GM18519 (cell line): ENCODE measurements around the gene PSAPL1.

Source experiments
- ATAC-seq: cut with Tn5 transposase; IDR thresholded peaks from one replicate; pipeline ENCODE4 v1.9.1; 2021; ENCODE audit warnings: mild to moderate bottlenecking, moderate library complexity; ENCODE audit not compliant: unreplicated experiment, low FRiP score

Gene PSAPL1

GRCh38 chr4:7432531-7433375, 2.0 kb downstream of the PSAPL1 start:
- ATAC-seq = no peak

- no peak for ATAC-seq
Measured at GRCh38 chr4:7431696-7432530, 2.8 kb downstream of the PSAPL1 start.

- ATAC-seq = no peak
Measured at GRCh38 chr4:7430965-7431695, 3.6 kb downstream of the PSAPL1 start.

- ATAC-seq = no peak
Measured at GRCh38 chr4:7430368-7430964, 4.3 kb downstream of the PSAPL1 start.

- no peak for ATAC-seq
Measured at GRCh38 chr4:7429601-7430078, 5.1 kb downstream of the PSAPL1 start.

GRCh38 chr4:7429069-7429416, 5.7 kb downstream of the PSAPL1 start:
- no peak for ATAC-seq

- ATAC-seq = no peak
Measured at GRCh38 chr4:7428261-7429068, 6.3 kb downstream of the PSAPL1 start.

- ATAC-seq = no peak
Measured at GRCh38 chr4:7427831-7428260, 6.9 kb downstream of the PSAPL1 start.

GRCh38 chr4:7427361-7427760, 7.4 kb downstream of the PSAPL1 start:
- no peak for ATAC-seq

GRCh38 chr4:7426525-7427171, 8.1 kb downstream of the PSAPL1 start:
- ATAC-seq = no peak

- ATAC-seq = no peak
Measured at GRCh38 chr4:7425591-7426468, 8.9 kb downstream of the PSAPL1 start.

GRCh38 chr4:7425124-7425523, 9.6 kb downstream of the PSAPL1 start:
- ATAC-seq = no peak

- ATAC-seq = no peak
Measured at GRCh38 chr4:7424553-7425111, 10.1 kb downstream of the PSAPL1 start.

- no peak for ATAC-seq
Measured at GRCh38 chr4:7423801-7424552, 10.8 kb downstream of the PSAPL1 start.

GRCh38 chr4:7423391-7423790, 11.3 kb downstream of the PSAPL1 start:
- no peak for ATAC-seq

GRCh38 chr4:7422898-7423180, 11.9 kb downstream of the PSAPL1 start:
- no peak for ATAC-seq

GRCh38 chr4:7422151-7422897, 12.4 kb downstream of the PSAPL1 start:
- no peak for ATAC-seq
